Measurements from ENCODE around the gene AHCYL2.
"Not testable (repeated sequence)": the region's sequence is repeated elsewhere in the genome, so short reads cannot be mapped to it uniquely, and the experiment has no call there.

Gene AHCYL2

GRCh38 chr7:129423700-129424410 lies 199.0 kb downstream of the AHCYL2 start:
- DNase-seq (ENCODE audit: low read depth in 3 of 3) = no peak

- DNase-seq (ENCODE audit: low read depth in 3 of 3) = no peak
Observed at GRCh38 chr7:129426482-129426881, 201.7 kb downstream of the AHCYL2 start.

- no peak for DNase-seq (ENCODE audit: low read depth in 3 of 3)
Observed at GRCh38 chr7:129427526-129428045, 202.8 kb downstream of the AHCYL2 start.

GRCh38 chr7:129431911-129432643 lies 207.2 kb downstream of the AHCYL2 start:
- DNase-seq (ENCODE audit: low read depth in 3 of 3) = no peak

- DNase-seq (ENCODE audit: low read depth in 3 of 3) = peak; percentile 81 to 91 (median 86)
Observed at GRCh38 chr7:129433847-129434674, 209.2 kb downstream of the AHCYL2 start, which contains the start of gene STRIP2. STRIP2 (plus strand) TSS chr7:129434432; CDS start chr7:129434473, 41 bp downstream.

GRCh38 chr7:129434675-129435318 lies 210.0 kb downstream of the AHCYL2 start:
- no peak for DNase-seq (ENCODE audit: low read depth in 3 of 3)

- no peak for DNase-seq (ENCODE audit: low read depth in 3 of 3)
Observed at GRCh38 chr7:129435414-129435829, 210.6 kb downstream of the AHCYL2 start.

- DNase-seq (ENCODE audit: low read depth in 3 of 3) = no peak
Observed at GRCh38 chr7:129436335-129436923, 211.6 kb downstream of the AHCYL2 start.

- no peak for DNase-seq (ENCODE audit: low read depth in 3 of 3)
Observed at GRCh38 chr7:129437190-129437589, 212.4 kb downstream of the AHCYL2 start.

GRCh38 chr7:129438281-129438838 lies 213.5 kb downstream of the AHCYL2 start:
- no peak for DNase-seq (ENCODE audit: low read depth in 3 of 3)

GRCh38 chr7:129438839-129439651 lies 214.2 kb downstream of the AHCYL2 start:
- peak; percentile 1 to 21 (median 13) for DNase-seq (ENCODE audit: low read depth in 3 of 3)

GRCh38 chr7:129439963-129440625 lies 215.3 kb downstream of the AHCYL2 start:
- DNase-seq (ENCODE audit: low read depth in 3 of 3) = no peak

- DNase-seq (ENCODE audit: low read depth in 3 of 3) = no peak
Observed at GRCh38 chr7:129443612-129444011, 218.8 kb downstream of the AHCYL2 start.

- DNase-seq (ENCODE audit: low read depth in 3 of 3) = not testable (repeated sequence)
Observed at GRCh38 chr7:129444776-129445175, 219.9 kb downstream of the AHCYL2 start.

GRCh38 chr7:129446925-129447324 lies 222.1 kb downstream of the AHCYL2 start:
- not testable (repeated sequence) for DNase-seq (ENCODE audit: low read depth in 3 of 3)

- DNase-seq (ENCODE audit: low read depth in 3 of 3) = not testable (repeated sequence)
Observed at GRCh38 chr7:129447445-129447844, 222.6 kb downstream of the AHCYL2 start.

- not testable (repeated sequence) for DNase-seq (ENCODE audit: low read depth in 3 of 3)
Observed at GRCh38 chr7:129448608-129449007, 223.8 kb downstream of the AHCYL2 start.

- no peak for DNase-seq (ENCODE audit: low read depth in 3 of 3)
Observed at GRCh38 chr7:129450295-129450694, 225.5 kb downstream of the AHCYL2 start.

GRCh38 chr7:129452589-129453231 lies 227.9 kb downstream of the AHCYL2 start:
- no peak for DNase-seq (ENCODE audit: low read depth in 3 of 3)
